ENCODE measurements around the gene SNRK.

SNRK gene, protein sequence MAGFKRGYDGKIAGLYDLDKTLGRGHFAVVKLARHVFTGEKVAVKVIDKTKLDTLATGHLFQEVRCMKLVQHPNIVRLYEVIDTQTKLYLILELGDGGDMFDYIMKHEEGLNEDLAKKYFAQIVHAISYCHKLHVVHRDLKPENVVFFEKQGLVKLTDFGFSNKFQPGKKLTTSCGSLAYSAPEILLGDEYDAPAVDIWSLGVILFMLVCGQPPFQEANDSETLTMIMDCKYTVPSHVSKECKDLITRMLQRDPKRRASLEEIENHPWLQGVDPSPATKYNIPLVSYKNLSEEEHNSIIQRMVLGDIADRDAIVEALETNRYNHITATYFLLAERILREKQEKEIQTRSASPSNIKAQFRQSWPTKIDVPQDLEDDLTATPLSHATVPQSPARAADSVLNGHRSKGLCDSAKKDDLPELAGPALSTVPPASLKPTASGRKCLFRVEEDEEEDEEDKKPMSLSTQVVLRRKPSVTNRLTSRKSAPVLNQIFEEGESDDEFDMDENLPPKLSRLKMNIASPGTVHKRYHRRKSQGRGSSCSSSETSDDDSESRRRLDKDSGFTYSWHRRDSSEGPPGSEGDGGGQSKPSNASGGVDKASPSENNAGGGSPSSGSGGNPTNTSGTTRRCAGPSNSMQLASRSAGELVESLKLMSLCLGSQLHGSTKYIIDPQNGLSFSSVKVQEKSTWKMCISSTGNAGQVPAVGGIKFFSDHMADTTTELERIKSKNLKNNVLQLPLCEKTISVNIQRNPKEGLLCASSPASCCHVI

DNA sequence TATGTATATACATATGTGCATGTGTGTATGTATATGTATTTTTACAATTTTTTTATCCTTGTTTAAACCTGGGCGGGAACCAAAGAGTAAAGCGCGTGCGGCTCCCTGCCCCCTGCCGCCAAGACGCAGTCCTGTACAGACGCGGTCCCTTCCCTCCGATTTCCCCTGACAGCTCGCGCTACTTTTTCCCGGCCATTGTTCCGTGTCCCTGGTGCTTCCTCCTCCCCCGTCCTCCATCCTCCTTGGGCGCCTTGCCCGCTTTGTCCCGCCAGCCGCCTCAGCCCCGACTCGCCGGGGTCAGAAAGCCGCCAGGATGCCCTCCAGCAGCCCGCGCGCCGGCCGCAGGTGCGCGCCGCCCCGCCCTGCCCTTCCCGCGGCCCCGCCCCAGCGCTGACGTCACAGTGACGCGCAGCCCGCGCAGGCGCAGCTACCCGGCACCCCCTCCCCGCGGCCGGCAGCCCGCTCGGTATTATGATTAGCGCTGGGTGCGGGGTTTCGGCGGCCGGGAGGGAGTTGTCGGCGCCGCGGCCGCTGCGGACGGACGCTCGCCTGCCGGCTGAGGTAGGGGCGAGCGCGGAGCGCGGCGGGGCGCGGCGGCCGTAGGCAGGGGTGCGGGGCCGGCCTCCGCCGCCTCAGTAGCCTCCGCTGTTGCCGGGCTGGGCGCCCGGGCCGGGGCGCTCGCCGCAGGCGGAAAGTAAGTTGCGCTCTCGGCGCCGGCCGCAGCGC lies at the start of gene SNRK:
Gene SNRK, plus strand, starts transcription at position 426 of the 726 bp plus-strand sequence. CDS start 16,664 bp downstream, outside the sequence.
- peak; percentile 79 for DNase-seq (ENCODE audit: low spot score)

DNA sequence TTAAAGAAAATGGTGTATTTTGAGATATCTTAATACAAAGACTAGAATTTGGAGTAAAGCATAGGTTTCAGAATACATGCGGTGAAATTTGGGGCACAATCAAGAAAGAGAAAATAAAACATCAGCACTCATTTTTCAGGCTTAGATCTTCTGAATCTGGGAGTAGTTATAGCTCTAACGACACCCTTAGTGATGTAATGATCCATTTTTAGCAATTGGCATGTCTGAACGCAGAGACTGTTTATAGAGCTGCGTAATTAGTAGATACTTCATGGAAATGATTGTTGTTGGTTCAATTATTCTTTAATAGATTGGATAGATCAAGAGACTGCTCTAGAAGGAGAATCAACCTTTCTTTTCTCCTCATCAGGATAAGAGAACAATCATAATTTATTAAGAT lies 47.5 kb upstream of the SNRK start:
- DNase-seq (ENCODE audit: low spot score) = peak; percentile 36

DNA sequence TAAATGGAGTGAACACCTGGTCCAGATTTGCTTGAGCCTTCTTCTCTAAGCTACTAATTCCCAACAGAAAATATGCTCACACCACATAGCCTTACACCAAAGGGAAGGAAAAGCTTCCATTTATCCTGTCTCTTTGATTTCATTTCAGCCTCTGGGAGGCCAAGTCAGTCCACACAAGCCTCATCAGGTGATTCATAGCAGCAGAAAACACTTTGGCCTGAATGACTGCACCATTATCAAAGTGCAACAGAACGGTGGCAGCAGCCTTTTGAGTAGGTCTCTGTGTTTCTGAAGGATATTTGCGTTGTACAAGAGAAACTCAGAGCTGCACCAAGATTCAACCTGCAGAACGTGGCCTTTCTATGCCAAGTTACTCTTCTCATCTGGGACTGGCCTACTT lies 46.6 kb upstream of the SNRK start:
- DNase-seq (ENCODE audit: low spot score) = no peak

DNA sequence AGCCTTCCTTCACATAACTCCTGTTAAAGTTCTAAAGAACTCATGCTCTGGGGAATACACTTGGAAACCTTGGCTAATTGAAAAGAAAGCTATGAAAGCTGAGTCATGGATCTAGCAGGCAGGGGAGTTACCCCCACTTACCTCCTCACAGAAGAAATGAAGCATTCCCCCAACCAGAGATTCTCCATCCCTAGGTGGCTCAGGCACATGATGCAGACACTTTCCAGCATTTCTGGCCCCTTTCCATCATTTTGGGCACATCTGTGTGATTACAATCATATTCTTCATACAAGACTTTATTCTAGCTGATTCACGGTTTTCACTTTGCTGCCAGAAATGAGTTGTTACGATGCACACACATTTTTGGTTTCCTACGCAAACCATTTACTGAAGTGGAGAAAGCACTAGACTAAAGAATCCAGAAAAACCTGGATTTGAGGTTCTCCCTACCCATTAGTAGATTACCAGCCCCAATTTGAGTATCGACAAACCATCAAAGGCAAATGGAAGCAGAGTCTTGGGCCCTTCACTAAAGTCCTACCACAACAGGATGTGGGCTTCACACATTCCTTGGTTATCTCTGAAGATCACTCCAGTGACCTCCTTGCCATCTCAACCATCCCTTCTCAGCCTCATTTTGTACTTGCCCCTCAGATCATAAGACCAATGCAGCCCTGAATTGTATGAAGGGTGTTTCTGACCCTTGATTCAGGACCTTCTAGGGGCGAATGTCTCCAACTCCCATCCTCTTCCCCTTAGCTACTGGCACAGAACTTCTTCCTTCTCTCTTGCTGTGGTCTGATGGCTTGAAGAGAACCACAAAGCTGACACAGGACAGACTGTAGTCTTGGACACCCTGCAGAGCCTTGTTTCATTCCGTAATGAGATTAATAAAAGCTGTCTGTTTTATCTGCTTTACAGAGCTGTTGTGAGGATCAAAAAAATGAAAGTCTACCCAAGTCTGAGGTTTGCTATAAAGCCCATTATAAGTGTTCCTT lies 42.5 kb upstream of the SNRK start:
- no peak for DNase-seq (ENCODE audit: low spot score)

GRCh38 chr3:43244694-43245093 lies 41.6 kb upstream of the SNRK start:
- no peak for DNase-seq (ENCODE audit: low spot score)

DNA sequence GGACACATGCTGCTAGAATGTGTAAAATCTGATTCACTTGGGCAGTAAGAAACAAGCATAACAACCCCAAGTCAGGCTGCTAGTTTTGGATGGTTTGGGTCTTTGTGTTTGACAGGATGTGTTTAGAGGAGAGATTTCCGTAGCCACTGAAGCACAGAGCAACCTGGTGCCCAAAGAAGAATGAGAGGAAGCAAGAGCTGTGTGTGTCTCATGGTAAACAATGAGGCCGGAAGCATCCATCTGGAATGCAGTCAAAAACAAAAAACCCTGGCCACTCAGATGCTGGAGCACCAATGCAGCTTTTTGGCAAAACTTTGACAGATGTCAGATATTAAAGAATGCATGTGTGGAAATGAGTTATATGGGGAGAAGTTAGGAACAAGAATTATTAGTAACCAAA lies 39.4 kb upstream of the SNRK start:
- DNase-seq (ENCODE audit: low spot score) = peak; percentile 39

- peak; percentile 61 for DNase-seq (ENCODE audit: low spot score)
Measured at GRCh38 chr3:43247561-43248184, 38.7 kb upstream of the SNRK start.

DNA sequence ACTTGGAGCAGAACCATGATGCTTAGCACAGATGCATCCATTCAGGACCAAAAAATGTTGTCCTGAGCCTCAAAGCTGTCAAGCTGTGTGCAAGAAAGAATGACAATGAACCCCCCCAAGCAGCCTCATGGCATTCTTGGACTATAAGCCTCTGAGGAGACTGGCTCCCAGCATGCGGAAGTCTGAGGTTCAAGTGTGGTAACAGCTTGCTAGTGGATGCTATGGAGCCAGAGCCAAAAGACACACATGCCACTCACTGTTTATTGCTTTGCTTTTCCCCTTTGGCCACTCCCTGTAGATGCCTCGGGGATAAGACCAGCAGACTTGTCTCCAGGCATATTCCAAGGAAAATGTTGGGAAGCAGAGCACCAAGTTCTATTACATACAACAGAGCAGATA lies 38.2 kb upstream of the SNRK start:
- DNase-seq (ENCODE audit: low spot score) = peak; percentile 82

- DNase-seq (ENCODE audit: low spot score) = no peak
Measured at GRCh38 chr3:43248973-43249372, 37.4 kb upstream of the SNRK start.

- no peak for DNase-seq (ENCODE audit: low spot score)
Measured at GRCh38 chr3:43249405-43249804, 36.9 kb upstream of the SNRK start.

DNA sequence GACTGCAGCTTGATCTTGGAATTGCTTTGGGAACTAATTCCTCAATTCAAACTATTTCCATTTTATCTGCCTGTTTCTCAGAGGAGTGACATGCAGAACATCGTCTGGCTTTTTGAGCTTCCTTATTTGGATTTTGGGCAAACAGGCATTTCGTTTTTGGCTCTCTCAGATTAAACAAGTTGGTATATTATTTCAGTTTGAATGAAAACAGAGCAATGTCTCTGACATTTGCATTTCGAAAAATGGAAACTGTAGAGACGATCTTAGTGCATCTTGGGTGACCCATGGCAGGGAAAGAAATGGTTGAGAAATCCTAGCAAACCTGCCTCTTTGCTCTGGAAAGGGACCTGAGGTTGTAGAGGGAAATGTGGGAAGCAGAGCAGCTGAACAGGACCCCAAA lies 33.0 kb upstream of the SNRK start:
- DNase-seq (ENCODE audit: low spot score) = no peak

DNA sequence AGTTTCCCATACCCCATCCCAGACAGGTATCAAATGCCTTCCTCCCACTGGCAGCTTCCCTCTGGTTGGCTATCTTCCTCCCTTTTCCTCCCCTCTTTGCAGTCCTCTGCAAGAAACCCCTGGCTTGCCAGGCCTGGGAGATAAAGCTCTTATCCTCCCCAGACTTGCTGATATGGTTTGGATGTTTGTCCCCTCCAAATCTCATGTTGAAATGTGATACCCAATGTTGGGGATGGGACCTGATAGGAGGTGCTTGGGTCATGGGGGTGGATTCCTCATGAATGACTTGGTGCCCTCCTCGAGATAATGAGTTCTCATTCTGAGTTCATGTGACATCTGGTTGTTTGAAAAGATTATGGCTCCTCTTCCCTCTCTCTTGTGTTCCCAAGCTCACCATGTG lies 32.2 kb upstream of the SNRK start:
- DNase-seq (ENCODE audit: low spot score) = no peak

- DNase-seq (ENCODE audit: low spot score) = no peak
Measured at GRCh38 chr3:43255662-43256061, 30.7 kb upstream of the SNRK start.

- no peak for DNase-seq (ENCODE audit: low spot score)
Measured at GRCh38 chr3:43256714-43257461, 29.5 kb upstream of the SNRK start.

- DNase-seq (ENCODE audit: low spot score) = peak; percentile 44
Measured at GRCh38 chr3:43257850-43258249, 28.5 kb upstream of the SNRK start.

DNA sequence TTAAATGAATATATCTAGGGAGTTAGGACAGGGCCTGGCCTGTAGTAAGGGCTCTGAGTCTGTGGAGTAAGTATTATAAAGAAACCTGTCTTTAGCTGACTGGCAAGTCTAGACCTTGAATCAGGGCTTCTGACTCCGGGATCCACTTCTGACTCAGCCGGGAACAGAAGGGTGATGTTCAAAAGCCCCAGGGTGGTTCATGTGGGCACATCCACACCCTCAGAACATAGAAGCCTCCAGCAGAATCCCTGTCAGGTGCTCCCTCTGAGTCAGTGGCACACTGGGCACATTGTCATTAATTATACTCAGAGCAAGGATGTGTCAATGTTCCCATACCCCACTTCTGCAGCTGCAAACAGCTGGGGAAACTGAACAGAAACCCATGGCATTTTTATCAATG lies 26.7 kb upstream of the SNRK start:
- DNase-seq (ENCODE audit: low spot score) = no peak

- DNase-seq (ENCODE audit: low spot score) = no peak
Measured at GRCh38 chr3:43260412-43260811, 25.9 kb upstream of the SNRK start.

- DNase-seq (ENCODE audit: low spot score) = no peak
Measured at GRCh38 chr3:43262194-43262593, 24.1 kb upstream of the SNRK start.

GRCh38 chr3:43266451-43266850 lies 19.9 kb upstream of the SNRK start:
- no peak for DNase-seq (ENCODE audit: low spot score)

DNA sequence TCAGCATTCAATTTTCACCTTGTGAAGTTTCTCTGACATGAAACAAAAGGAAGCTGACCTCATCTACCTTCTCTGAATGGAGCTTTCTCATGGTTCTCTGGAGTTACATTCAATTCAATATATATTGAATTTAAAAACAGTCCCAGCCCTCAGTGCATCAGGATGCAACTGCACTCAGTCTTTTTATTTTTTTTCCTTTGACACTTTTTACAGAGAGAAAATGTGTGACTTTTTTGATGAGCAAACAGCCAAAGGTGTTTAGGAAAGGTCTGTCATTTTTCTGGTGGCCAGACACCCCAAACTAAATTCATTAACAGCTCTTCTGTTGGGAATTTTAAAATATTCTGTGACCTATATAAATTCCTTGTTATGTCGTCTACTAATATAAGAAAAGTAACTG lies 19.3 kb upstream of the SNRK start:
- DNase-seq (ENCODE audit: low spot score) = no peak
